Measurements from ENCODE around the gene CYP4B1.

- no peak for TF ChIP-seq POLR2A (IDR thresholded peaks at IDR 0.05)
- TF ChIP-seq CTCF (IDR thresholded peaks at IDR 0.05): no peak
Measured at GRCh38 chr1:46812996-46813857, 14.4 kb downstream of the CYP4B1 start.

Measured in esophagus squamous epithelium (tissue), 4 donors.